MV-4-11 (cell line): Measurements from ENCODE around the gene GPSM1.
"Not testable (repeated sequence)": the region's sequence is repeated elsewhere in the genome, so short reads cannot be mapped to it uniquely, and the experiment has no call there.

Source experiments
- DNase-seq: peaks from one replicate; lab custom pipeline; 2025; lab: John Stamatoyannopoulos, UW

The GPSM1 gene

DNA sequence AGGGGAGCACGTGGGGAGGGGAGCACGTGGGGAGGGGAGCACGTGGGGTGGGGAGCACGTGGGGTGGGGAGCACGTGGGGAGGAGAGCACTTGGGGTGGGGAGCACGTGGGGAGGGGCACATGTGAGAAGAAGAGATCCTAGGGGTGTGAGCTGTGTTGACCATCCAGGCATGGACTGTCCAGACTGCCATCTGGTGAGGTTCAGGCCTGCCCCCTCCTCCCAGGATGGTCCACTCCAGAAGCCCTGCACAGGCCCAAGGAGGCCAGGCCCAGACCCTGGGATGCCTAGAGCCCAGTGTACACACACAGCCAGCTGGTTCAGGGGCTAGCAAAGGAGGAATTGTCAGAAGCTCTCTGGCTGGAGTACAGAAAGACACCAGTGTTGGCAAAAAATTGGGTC, 70.3 kb downstream of the GPSM1 start:
- no peak for DNase-seq

- no peak for DNase-seq
These were observed 70.9 kb downstream of the GPSM1 start for GRCh38 chr9:136398286-136398685.

- no peak for DNase-seq
These were observed 72.1 kb downstream of the GPSM1 start for GRCh38 chr9:136399176-136400037.

GRCh38 chr9:136400038-136400834, 72.9 kb downstream of the GPSM1 start, which contains the start of gene SNAPC4:
Gene SNAPC4, minus strand, starts transcription at chr9:136400170. Its CDS starts 1,742 bp downstream, at chr9:136398428.
- peak; percentile 72 for DNase-seq

DNA sequence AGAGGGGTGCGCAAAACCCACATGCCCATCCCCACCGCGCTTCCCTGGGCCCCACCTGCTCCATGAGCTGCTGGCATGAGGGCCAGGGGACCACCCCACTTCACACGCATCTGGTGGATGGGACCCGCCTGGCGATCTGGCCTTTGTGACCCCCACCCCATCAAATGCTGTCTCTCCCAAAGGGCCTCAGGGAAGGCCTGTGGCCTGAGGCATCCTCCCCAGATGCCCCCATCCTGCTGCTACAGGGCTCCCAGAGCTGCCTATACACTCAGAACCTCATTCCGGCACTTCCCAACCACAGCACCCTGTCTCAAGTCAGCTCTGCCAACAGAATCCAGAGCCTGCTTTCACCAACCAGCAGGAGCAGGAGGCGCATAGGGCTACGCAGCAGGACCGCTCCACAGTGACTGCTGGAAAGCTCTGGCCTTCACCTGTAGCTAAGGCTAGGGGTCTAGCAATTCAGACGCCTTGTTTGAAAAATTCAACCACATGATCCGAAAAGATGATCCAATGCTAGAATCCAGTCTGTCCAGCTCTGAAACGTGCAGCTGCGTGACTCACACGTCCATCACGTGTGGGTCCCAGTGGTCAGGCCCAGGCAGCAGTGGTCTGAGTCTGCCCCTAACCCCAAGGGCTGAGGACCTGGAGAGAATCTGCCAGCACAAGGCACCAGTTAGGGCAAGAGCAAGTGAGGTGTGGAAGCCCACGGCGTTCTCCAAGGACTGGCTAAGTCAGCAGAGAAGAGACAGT, 74.0 kb downstream of the GPSM1 start:
- no peak for DNase-seq

- DNase-seq: no peak
These were observed 74.7 kb downstream of the GPSM1 start for GRCh38 chr9:136402067-136402466.

GRCh38 chr9:136403538-136403914, 76.2 kb downstream of the GPSM1 start:
- no peak for DNase-seq

DNA sequence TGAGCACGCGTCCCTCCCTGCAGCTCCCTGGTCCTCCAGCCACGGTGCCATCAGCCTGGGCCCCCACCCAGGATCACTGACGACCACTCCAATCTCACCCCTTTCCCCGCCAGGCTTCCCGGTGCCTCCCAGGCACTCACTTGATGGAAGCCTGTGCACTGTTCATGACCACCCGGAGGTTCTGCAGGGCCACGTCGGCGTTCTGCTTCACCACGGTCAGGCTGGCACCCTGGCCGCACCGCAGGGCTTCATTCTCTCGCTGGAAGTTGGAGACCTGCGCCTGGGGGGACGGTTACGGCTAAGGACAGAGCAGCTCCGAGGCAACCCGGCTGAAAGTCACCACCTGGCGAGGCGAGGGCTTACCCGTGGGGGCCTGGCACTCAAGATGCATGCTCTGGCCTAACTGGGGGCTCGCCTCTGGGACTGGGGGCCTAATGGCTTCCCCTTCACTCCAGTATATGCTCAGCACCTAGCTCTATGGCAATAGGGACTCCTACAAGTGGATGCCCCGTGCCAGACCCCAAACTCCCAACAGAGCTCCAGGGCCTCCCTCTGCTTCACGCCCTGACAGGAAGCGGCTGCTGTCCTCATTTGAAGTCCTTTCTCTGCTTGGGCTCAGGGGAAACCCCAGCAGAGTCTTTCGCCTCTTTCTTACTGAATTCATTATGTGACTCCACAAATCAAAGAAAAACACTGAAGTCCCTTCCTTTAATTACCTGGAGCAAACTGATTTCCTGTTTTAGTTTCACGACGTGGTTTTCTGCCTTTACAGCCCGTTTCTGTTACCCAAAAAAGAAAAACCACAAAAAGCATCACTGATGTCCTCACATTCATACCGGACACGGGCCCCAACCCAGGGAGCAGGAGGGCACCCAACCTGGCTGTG, 76.8 kb downstream of the GPSM1 start:
- peak; percentile 11 for DNase-seq

GRCh38 chr9:136404801-136405136, 77.4 kb downstream of the GPSM1 start:
- DNase-seq: no peak

DNA sequence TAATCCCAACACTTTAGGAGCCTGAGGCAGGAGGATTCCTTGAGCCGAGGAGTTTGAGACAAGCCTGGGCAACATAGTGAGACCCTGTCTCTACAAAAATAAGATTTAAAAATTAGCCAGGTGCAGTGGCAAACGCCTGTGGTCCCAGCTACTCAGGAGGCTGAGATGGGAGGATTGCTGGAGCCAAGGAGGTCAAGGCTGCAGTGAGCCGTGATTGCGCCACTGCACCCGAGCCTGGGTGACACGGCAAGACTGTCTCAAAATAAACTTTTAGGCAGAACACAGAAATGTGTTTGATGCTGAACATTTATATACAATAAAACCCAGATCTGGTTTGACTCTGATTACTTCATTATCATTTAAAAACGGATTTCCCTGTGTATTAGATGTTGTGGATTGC, 78.1 kb downstream of the GPSM1 start:
- DNase-seq: no peak

GRCh38 chr9:136405904-136406303, 78.6 kb downstream of the GPSM1 start:
- not testable (repeated sequence) for DNase-seq

DNA sequence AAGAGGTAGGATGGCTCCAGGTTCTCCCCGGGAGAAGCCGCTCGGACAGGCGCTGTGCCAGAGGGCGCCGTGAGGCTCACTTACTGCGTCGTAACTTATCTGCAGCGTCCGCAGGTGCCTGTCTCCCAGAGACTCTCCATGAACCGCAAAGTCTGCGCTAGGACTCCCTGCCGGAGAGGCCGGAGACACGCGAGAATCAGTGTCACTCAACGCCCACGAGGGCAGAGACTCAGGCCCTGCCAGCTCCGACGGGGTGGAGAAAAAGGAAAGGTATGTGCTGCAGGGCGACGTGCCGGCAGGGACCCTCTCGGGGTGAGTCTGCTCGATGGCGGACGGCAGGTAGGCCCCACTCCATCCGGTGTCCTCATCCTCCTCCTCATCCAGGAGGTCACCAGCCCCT, 79.7 kb downstream of the GPSM1 start:
- DNase-seq: not testable (repeated sequence)

- no peak for DNase-seq
These were observed 80.6 kb downstream of the GPSM1 start for GRCh38 chr9:136407911-136408310.
